Kidney (tissue), 14 donors: ENCODE results near the gene SNTA1. TPM values are rescaled to one million over a fixed set of nuclear protein-coding genes. Genes with fewer than 3 reads are reported as not detected.

Source experiments
- DNase-seq, 5 donors: peaks; one replicate each; pipeline ENCODE4 v3.0.0-alpha.2; 2013 to 2020
- FAIRE-seq: peaks from 2 replicates; lab custom pipeline; 2012; peaks lifted over from hg19 to GRCh38; lab: Jason Lieb, UNC
- H3K27ac ChIP-seq, 2 donors: one replicate each; pipeline ENCODE4 v1.7.0; 2013; ENCODE audit warnings: low read depth in 2 of 2, low read length in 2 of 2, inconsistent platforms in 1 of 2
- H3K27me3 ChIP-seq: one replicate; pipeline ENCODE4 v1.7.1; 2013; ENCODE audit warnings: low read length, inconsistent platforms; ENCODE audit not compliant: control insufficient read depth, insufficient read depth
- H3K36me3 ChIP-seq, 3 donors: one replicate each; pipeline versions ENCODE4 v1.7.0 to v1.7.1; 2013; ENCODE audit warnings: low read length in 3 of 3, control low read depth in 1 of 3, inconsistent platforms in 1 of 3; ENCODE audit not compliant: insufficient read depth in 3 of 3, control insufficient read depth in 2 of 3
- H3K4me1 ChIP-seq, 3 donors: one replicate each; pipeline versions ENCODE4 v1.7.0 to v1.7.1; 2013; ENCODE audit warnings: low read length in 3 of 3, inconsistent platforms in 1 of 3, low read depth in 1 of 3; ENCODE audit not compliant: control insufficient read depth in 2 of 3, insufficient read depth in 2 of 3
- H3K4me3 ChIP-seq, 3 donors: one replicate each; pipeline versions ENCODE4 v1.7.0 to v1.8.1; 2013; ENCODE audit warnings: low read length in 3 of 3, control low read depth in 1 of 3, inconsistent platforms in 1 of 3
- H3K9ac ChIP-seq, 3 donors: one replicate each; pipeline versions ENCODE4 v1.7.0 to v1.7.1; 2013; ENCODE audit warnings: low read length in 3 of 3, control low read depth in 1 of 3, inconsistent platforms in 1 of 3
- H3K9me3 ChIP-seq, 3 donors: one replicate each; pipeline versions ENCODE4 v1.7.0 to v1.7.1; 2013; ENCODE audit warnings: low read length in 3 of 3, control low read depth in 1 of 3, inconsistent platforms in 1 of 3; ENCODE audit not compliant: control insufficient read depth in 2 of 3, insufficient read depth in 1 of 3
- CTCF ChIP-seq: IDR thresholded peaks from 3 replicates; pipeline ENCODE4 v1.5.1; 2012; ENCODE audit warnings: mild to moderate bottlenecking, moderate library complexity, borderline replicate concordance; ENCODE audit not compliant: insufficient read depth; ENCODE audit errors: extremely low read depth
- intact Hi-C: fragments of 100-400 bp; cut with DNase I; formaldehyde crosslinking; loops from one replicate; pipeline ENCODE4 v1.11.1; 2022
- polyA plus RNA-seq: library from polyadenylated mRNA; stranded (reverse); fragments of 350-450 nt; fragmentation: Illumina TruSeq; extraction: RNeasy Lipid Tissue Mini Kit (QIAGEN cat#74804); gene quantifications from one replicate; pipeline ENCODE4 v1.2.3, GENCODE V29; 2014; ENCODE audit warnings: low read depth, low replicate concordance; ENCODE audit not compliant: insufficient read depth
- total RNA-seq: library from RNA; stranded (reverse); fragmentation: NEBNext Ultra II Directional; extraction: Animal tissue kit (Norgen Biotek cat#: 25700); gene quantifications from one replicate; pipeline ENCODE4 v1.2.1, GENCODE V29; 2021
- donor health status: control.
- donor health status: control.
- donor health status: control.
- donor health status: control.
- donor health status: control.
- donor health status: DM: yes; HTN: yes; CAD: no.
- donor health status: Normal renal cell carcinoma (clear cell type).

Gene SNTA1
- total and polyA plus RNA-seq, 2 donors from 2014 or later: 12.2 to 53.6 TPM

- no peaks in the 10 kb centered on the region for H3K9me3 ChIP-seq
- peaks cover 3 to 31% (median 16%) of the 10 kb centered on the region in 3 donors for H3K36me3 ChIP-seq
- H3K4me1 ChIP-seq: no peaks in the 10 kb centered on the region
- no peak overlapping the region for H3K27ac ChIP-seq
- intact Hi-C loops: no loop called here
- FAIRE-seq (no peak), DNase-seq (no peak)
- no peak for TF ChIP-seq CTCF
- no peak overlapping the region for H3K4me3 ChIP-seq
- H3K27me3 ChIP-seq: no peaks in the 10 kb centered on the region
- no peak overlapping the region for H3K9ac ChIP-seq
Measured at GRCh38 chr20:33388268-33388667, 55.3 kb downstream of the SNTA1 start.

- TF ChIP-seq CTCF: no peak
- no peak for DNase-seq
- no peak overlapping the region for H3K27ac ChIP-seq
- H3K9me3 ChIP-seq: no peaks in the 10 kb centered on the region
- intact Hi-C loops: no loop called here
- H3K9ac ChIP-seq: no peak overlapping the region
- H3K27me3 ChIP-seq: no peaks in the 10 kb centered on the region
- H3K4me1 ChIP-seq: no peaks in the 10 kb centered on the region
- H3K4me3 ChIP-seq: no peak overlapping the region
- H3K36me3 ChIP-seq: peaks cover 3 to 26% (median 17%) of the 10 kb centered on the region in 3 donors
- FAIRE-seq: no peak
Measured at GRCh38 chr20:33387177-33387576, 56.4 kb downstream of the SNTA1 start.

GRCh38 chr20:33386673-33387072 is 56.9 kb downstream of the SNTA1 start:
- FAIRE-seq: no peak
- peaks cover 3 to 29% (median 19%) of the 10 kb centered on the region in 3 donors for H3K36me3 ChIP-seq
- TF ChIP-seq CTCF: no peak

GRCh38 chr20:33377366-33377765 is 66.2 kb downstream of the SNTA1 start:
- no peak overlapping the region for H3K9ac ChIP-seq
- TF ChIP-seq CTCF: no peak
- H3K27me3 ChIP-seq: no peaks in the 10 kb centered on the region
- H3K9me3 ChIP-seq: no peaks in the 10 kb centered on the region
- no peak overlapping the region for H3K4me3 ChIP-seq
- no peak for DNase-seq
- H3K27ac ChIP-seq: no peak overlapping the region
- H3K36me3 ChIP-seq: peaks cover 8 to 45% (median 11%) of the 10 kb centered on the region in 3 donors
- no peaks in the 10 kb centered on the region for H3K4me1 ChIP-seq
- no peak for FAIRE-seq
- intact Hi-C loops: no loop called here

More at GRCh38 chr20:33386673-33387072, 56.9 kb downstream of the SNTA1 start:
- no peak overlapping the region for H3K9ac ChIP-seq
- DNase-seq: no peak
- no peaks in the 10 kb centered on the region for H3K27me3 ChIP-seq
- intact Hi-C loops: no loop called here
- H3K9me3 ChIP-seq: no peaks in the 10 kb centered on the region
- no peaks in the 10 kb centered on the region for H3K4me1 ChIP-seq
- no peak overlapping the region for H3K27ac ChIP-seq
- H3K4me3 ChIP-seq: no peak overlapping the region
